HUDEP-2 (cell line): ENCODE results near the gene TPMT.

Experiments
- DNase-seq, 76 experiments: peaks; one replicate each; lab custom pipeline; 2025; ENCODE audit not compliant: unreplicated experiment in 76 of 76; lab: John Stamatoyannopoulos, UW

The TPMT gene

GRCh38 chr6:18154507-18155149, at the start of gene TPMT:
TPMT (minus strand) TSS chr6:18155077; CDS start chr6:18149127, 5,950 bp downstream.
- DNase-seq = peak in 8 of 76 experiments; percentile 23 to 99 (median 70)

GRCh38 chr6:18203786-18204185, 48.9 kb upstream of the TPMT start:
- DNase-seq = no peak

DNA sequence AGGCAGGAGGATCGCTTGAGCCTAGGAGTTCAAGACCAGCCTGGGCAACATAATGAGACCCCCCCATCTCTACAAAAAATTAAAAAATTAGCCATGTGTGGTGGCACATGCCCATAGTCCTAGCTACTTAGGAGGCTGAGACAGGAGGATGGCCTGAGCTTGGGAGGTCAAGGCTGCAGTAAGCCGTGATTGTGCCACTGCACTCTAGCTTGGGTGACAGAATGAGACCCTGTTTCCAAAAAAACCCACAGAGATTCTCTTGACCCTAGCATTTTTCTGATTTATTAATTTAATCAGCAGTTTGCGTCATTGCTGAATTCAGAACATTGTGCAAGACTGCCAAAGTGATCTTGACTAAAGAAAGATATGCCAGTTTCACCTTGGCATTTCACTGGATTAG, 37.1 kb upstream of the TPMT start:
- DNase-seq = no peak

DNA sequence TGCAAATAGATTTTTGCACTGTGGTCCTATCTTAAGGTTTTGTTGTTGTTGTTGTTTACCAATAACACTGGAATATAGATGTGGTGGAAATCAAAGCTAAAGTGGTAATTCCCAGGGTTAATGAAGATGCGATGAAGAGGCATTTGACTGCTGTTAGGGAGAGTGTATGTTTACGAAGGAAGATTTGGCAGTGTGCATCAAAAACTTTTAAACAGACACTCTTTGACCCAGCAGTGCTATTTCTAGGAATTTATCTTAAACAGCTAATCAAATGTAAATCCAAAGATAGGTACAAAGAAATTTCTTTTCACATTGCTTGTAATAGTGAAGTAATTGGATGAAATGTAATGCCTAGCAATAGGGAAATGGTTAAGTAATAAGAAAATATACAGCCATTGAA, 34.3 kb upstream of the TPMT start:
- DNase-seq = no peak

- no peak for DNase-seq
These were observed 32.8 kb upstream of the TPMT start for GRCh38 chr6:18187701-18188100.

DNA sequence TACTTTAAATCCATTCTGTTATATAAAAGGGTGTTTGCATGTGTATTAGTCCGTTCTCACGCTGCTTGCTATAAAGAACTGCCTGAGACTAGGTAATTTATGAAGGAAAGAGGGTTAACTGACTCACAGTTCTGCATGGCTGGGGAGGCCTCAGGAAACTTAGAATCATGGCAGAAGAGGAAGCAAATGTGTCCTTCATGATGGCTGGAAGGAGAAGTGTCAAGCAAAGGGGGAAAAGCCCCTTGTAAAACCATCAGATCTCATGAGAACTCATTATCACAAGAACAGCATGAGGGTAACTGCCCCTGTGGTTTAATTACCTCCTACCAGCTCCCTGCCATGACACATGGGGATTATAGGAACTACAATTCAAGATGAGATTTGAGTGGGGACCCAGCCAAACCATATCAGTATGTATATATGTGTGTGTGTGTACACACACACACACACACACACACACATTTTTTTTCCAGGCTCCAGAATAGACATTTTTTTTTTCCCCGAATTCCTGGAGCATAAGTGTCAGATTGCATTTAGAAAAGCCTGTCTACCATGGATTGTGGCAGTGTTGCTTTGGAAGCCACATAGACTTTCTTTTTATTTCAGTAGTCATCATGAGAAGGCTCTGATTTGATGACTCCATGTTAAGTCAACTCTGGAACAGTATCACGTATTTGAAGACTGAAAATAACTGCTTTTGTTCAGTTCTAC, 31.8 kb upstream of the TPMT start:
- no peak for DNase-seq

DNA sequence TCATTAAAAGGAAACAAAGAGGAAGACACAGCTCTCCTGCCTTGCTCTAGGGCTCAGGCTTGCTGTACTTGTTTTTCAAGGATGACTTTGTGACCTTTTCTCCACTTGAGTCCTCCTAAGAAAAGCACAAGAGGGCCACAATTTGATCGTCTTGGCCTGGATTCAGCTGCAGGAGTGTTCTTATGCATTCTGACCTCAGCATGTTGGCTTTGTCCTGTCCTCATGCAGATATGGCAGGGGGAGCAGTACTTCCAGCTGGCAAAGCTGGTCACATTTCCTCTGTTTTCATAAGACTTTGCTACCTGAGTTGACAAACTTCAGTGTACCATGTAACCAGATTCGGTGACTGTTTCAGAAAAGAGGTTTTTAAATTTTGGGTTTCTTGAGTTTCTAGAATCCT, 31.2 kb upstream of the TPMT start:
- DNase-seq = no peak

GRCh38 chr6:18185624-18186023, 30.7 kb upstream of the TPMT start:
- no peak for DNase-seq

DNA sequence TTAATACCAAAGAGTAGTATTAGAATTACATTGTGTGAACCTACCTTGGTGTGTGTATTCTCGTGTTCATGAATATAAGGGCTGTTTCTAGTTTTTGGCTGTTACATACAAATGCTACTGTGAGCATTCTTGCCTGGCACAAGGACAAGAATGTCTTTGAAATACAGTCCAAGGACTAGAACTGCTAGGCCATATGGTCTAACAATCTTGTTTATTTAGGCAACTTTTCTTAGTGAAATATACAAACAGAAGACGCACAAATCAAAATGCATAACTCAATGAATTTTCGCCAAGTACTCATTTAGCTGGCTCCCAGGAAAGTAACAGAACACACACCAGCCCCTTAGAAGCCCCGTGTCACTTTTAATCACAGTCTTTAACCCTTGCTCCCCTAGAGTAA, 28.9 kb upstream of the TPMT start:
- no peak for DNase-seq

- DNase-seq = no peak
These were observed 27.7 kb upstream of the TPMT start for GRCh38 chr6:18182568-18182967.

- no peak for DNase-seq
These were observed 25.0 kb upstream of the TPMT start for GRCh38 chr6:18179770-18180356.

DNA sequence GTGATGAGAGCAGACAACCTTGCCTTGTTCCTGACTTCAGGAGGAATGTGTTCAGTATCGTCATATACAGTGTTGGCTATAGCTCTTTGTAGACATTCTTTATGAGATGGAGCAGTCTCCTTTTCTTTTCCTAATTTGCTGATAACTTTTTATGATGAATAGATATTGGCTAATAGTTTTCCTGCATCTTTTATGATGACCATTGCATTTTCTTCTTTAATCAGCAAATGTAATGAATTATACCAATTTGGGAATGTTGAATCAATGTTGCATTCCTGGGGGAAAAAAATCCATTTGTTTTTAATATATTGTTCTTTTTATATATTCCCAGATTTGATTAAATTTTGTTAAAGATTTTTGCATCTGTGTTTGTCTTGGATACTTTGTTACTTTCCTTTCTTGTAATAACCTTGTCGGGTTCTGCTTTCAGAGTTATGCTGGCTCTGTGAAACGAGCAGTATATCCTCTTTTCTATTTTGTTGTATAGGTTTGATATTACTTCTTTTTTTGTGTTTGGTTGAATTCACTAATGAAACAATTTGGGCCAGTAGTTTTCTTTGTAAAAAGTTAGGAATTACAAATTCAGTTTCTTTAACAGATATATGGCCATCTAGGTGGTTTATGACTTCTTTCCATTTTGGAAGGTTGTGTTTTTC, 24.2 kb upstream of the TPMT start:
- no peak for DNase-seq

GRCh38 chr6:18177286-18177965, 22.5 kb upstream of the TPMT start:
- no peak for DNase-seq

DNA sequence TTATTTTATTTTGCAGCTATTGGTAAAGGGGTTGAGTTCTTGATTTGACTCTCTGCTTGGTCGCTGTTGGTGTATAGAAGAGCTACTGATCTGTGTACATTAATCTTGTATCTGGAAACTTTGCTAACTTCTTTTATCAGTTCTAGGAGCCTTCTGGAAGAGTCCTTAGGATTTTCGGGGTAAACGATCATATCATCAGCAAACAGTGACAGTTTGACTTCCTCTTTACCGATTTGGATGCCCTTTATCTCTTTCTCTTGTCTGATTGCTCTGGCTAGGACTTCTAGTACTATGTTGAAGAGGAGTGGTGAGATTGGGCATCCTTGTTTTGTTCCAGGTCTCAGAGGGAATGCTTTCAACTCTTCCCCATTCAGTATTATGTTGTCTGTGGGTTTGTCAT, 21.3 kb upstream of the TPMT start:
- DNase-seq = peak in 7 of 76 experiments; percentile 7 to 33 (median 14)

GRCh38 chr6:18171871-18172270, 17.0 kb upstream of the TPMT start:
- DNase-seq = no peak

DNA sequence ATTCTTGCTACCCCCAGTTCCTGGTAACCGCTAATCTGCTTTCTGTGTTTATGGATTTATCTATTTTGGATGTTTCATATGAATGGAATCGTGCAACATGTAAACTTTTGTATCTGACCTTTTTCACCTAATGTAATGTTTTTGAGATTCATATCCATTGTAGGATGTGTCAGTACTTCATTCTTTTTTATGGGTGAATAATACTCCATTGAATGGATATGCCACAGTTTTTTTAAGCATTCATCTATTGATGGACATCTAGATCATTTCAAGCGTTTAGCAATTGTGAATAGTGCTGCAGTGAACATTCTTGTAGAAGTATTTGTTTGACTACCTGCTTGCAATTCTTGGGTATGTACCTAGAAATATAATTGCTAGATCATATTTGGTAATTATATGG, 13.4 kb upstream of the TPMT start:
- DNase-seq = no peak

DNA sequence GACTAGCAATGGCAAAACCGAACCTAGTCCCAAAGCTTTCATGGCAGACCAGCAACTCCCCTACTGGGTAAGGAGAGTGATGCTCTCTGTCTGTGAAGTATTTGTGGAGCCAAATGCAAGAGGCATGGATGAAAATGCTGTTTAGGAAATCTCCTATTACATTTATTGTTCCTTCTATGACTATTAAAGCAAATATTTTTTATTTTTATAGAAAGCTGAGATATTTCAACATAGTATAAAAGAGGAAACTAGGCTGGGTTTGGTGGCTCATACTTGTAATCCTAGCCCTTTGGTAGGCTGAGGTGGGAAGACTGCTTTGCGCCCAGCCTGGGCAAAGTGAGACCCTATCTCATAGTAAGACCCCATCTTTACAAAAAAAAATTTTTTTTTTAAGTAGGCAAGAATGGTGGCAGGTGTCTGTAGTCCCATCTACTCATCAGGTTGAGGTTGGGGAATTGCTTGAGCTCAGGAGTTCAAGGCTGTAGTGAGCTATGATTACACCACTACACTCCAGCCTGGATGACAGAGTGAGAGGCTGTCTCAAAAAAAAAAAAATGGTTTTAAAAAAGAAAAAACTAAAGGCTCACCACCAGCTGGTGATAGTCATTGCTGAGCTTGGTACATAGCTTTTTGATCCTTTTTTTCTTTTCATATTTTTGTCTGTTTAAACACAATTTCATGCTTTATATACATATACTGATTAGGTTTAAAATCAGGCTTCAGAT, 11.6 kb upstream of the TPMT start:
- no peak for DNase-seq

- DNase-seq = no peak
These were observed 10.9 kb upstream of the TPMT start for GRCh38 chr6:18165751-18166150.

DNA sequence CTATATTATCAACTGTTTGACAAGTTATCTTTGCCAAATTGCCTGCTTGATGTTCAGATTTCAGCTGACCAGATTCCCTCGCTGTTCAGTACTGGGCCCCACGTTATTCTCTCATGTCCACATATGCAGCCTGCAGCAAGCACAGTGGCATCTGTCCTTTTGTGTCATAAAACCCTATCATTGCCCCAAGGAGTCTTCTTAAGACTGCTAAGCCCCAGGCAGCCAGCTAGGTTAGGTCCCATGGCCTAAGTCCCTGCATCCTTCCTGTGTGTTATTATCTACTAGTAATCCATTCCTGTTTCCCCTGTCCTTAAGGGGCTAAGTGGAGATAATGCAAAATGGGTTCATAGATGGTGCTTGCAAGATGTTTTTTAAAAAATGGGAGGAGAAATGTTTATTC, 7.5 kb upstream of the TPMT start:
- DNase-seq = no peak

GRCh38 chr6:18161431-18161830, 6.6 kb upstream of the TPMT start:
- peak in 15 of 76 experiments; percentile 6 to 48 (median 21) for DNase-seq
